Activated CD8-positive, alpha-beta T cell treated with anti-CD3 and anti-CD28 coated beads for 36 hours (primary cell): ENCODE measurements around the gene NUDT6. TPM values are rescaled to one million over a fixed set of nuclear protein-coding genes. Genes with fewer than 3 reads are reported as not detected.

Experiments used
- ATAC-seq: fragments of 200-7000 bp; cut with Tn5 transposase; one replicate; pipeline ENCODE4 v1.10.0; 2021; ENCODE audit warnings: mild to moderate bottlenecking, moderate library complexity
- CTCF ChIA-PET: fragments of 350-600 bp; sonication (Branson Sonifier 250); formaldehyde crosslinking; loops from one replicate; lab custom pipeline; 2021; ENCODE audit warnings: antibody characterized with exemption; lab: Charles Lee
- POLR2A ChIA-PET: fragments of 350-600 bp; sonication (Branson Sonifier 250); formaldehyde crosslinking; loops from one replicate; lab custom pipeline; 2021; ENCODE audit warnings: antibody characterized with exemption; lab: Charles Lee
- DNase-seq: peaks from one replicate; pipeline ENCODE4 v3.0.0-alpha.2; 2020
- H3K27ac Mint-ChIP-seq: one replicate; pipeline ENCODE4 v1.8.0; 2021; ENCODE audit warnings: mild to moderate bottlenecking, mixed read lengths
- H3K27me3 Mint-ChIP-seq: one replicate; pipeline ENCODE4 v1.8.0; 2021; ENCODE audit warnings: mixed read lengths
- H3K36me3 Mint-ChIP-seq: one replicate; pipeline ENCODE4 v1.8.0; 2021; ENCODE audit warnings: low read depth, mixed read lengths
- H3K4me1 Mint-ChIP-seq: one replicate; pipeline ENCODE4 v1.8.0; 2021; ENCODE audit warnings: low read depth, mixed read lengths
- H3K4me3 Mint-ChIP-seq: one replicate; pipeline ENCODE4 v1.8.0; 2021; ENCODE audit warnings: mild to moderate bottlenecking, moderate library complexity, mixed read lengths
- H3K9me3 Mint-ChIP-seq: one replicate; pipeline ENCODE4 v1.8.0; 2021; ENCODE audit warnings: mixed read lengths
- intact Hi-C: fragments of 100-400 bp; cut with micrococcal nuclease; formaldehyde crosslinking; loops from one replicate; pipeline ENCODE4 v1.10.0; 2022
- total RNA-seq, 2 experiments: library from RNA; stranded (reverse); gene quantifications; one replicate each; pipeline ENCODE4 v1.2.3, GENCODE V29; 2021
- TF ChIP-seq, protein P1 (sequence below): fragments of 200-600 bp; IDR thresholded peaks from one replicate; pipeline ENCODE4 v1.8.0; 2022; ENCODE audit warnings: antibody characterized with exemption, mild to moderate bottlenecking

The NUDT6 gene
- total RNA-seq, 2 experiments from 2014 or later: 4.4 to 5.7 TPM

DNA sequence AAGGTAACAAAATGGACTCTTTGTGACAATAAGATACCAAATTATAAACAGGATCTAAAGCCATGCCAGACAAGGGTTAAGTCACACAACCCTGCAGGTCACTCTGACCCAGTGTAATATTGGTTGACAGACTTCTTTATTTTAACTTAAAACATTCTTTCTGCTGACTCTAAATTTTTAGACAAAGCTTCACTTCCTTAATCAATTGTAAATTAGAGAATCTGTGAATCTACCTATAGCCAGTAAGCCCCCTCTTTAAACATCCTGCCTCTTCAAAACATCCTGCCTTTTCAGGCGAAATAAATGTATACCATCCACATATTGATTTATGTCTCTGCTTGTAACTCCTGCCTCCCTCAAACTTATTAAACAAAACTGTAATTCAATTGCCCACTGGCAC is 14.2 kb downstream of the NUDT6 start:
- ChIA-PET CTCF (no interaction called here), POLR2A (no interaction called here)
- intact Hi-C loops: no loop called here
- no peaks in the 10 kb centered on the region for H3K9me3 Mint-ChIP-seq
- H3K4me3 Mint-ChIP-seq: no peak overlapping the region
- TF ChIP-seq, protein P1, sequence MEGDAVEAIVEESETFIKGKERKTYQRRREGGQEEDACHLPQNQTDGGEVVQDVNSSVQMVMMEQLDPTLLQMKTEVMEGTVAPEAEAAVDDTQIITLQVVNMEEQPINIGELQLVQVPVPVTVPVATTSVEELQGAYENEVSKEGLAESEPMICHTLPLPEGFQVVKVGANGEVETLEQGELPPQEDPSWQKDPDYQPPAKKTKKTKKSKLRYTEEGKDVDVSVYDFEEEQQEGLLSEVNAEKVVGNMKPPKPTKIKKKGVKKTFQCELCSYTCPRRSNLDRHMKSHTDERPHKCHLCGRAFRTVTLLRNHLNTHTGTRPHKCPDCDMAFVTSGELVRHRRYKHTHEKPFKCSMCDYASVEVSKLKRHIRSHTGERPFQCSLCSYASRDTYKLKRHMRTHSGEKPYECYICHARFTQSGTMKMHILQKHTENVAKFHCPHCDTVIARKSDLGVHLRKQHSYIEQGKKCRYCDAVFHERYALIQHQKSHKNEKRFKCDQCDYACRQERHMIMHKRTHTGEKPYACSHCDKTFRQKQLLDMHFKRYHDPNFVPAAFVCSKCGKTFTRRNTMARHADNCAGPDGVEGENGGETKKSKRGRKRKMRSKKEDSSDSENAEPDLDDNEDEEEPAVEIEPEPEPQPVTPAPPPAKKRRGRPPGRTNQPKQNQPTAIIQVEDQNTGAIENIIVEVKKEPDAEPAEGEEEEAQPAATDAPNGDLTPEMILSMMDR: no peak
- no peaks in the 10 kb centered on the region for H3K36me3 Mint-ChIP-seq
- H3K4me1 Mint-ChIP-seq: no peaks in the 10 kb centered on the region
- H3K27ac Mint-ChIP-seq: no peak overlapping the region
- no peaks in the 10 kb centered on the region for H3K27me3 Mint-ChIP-seq
- DNase-seq (no peak), ATAC-seq (no peak)

DNA sequence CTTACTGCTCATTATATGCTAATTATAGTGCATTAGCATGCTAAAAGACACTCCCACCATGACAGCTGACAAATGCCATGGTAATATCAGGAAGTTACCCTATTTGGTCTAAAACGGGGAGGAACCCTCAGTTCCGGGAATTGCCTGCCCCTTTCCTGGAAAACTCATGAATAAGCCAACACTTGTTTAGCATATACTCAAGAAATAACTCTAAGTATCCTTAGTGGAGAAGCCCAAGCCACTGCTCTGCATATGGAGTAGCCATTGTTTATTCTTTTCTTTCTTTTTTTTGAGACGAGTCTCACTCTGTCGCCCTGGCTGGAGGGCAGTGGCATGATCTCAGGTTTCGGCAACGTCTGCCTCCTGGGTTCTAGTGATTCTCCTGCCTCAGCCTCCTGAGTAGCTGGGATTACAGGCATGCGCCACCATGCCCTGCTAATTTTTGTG is 15.5 kb downstream of the NUDT6 start:
- no peak overlapping the region for H3K27ac Mint-ChIP-seq
- POLR2A ChIA-PET: no interaction called here
- H3K36me3 Mint-ChIP-seq: no peaks in the 10 kb centered on the region
- no peaks in the 10 kb centered on the region for H3K4me1 Mint-ChIP-seq
- CTCF ChIA-PET: no interaction called here
- ATAC-seq: no peak
- no peaks in the 10 kb centered on the region for H3K9me3 Mint-ChIP-seq
- peak; percentile 8 for DNase-seq
- TF ChIP-seq, protein P1: no peak
- intact Hi-C loops: no loop called here
- H3K4me3 Mint-ChIP-seq: no peak overlapping the region
- H3K27me3 Mint-ChIP-seq: no peaks in the 10 kb centered on the region

DNA sequence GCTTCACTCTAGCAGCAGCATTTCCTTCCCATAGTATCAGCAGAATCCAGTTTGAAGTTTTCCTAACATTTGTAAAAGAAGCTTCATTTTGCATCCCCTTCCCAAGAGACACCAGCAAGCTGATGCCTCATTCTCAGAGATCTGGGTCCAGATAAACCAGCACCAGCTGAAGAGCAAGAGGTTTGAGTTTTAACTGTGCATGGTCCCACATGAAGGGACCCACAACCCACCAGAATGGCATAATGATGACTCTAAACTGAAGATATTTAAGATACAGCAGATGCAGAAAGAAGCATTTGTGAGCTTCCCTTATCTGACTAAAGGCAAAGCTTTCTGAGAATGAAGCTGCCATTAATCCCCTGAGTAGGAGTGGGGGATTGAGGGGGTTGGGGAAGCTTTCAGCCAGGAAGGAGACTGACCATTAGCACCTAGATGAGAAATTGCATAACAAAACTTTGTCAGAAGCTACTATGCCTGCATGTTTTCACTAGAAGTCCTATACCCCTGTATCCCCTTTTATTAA is 18.6 kb downstream of the NUDT6 start:
- Mint-ChIP-seq H3K36me3 (no peaks in the 10 kb centered on the region), H3K4me1 (no peaks in the 10 kb centered on the region), H3K9me3 (no peaks in the 10 kb centered on the region), H3K27ac (no peak overlapping the region), H3K4me3 (no peak overlapping the region), H3K27me3 (no peaks in the 10 kb centered on the region)
- TF ChIP-seq, protein P1: no peak
- no peak for ATAC-seq
- ChIA-PET CTCF (interaction anchor here (0.7 to 1.9 kb wide), 2 partner anchors 10 to 146 kb away, joined by 3 to 9 read pairs; no protein-coding TSS in a partner anchor), POLR2A (no interaction called here)
- intact Hi-C loops: no loop called here
- no peak for DNase-seq

DNA sequence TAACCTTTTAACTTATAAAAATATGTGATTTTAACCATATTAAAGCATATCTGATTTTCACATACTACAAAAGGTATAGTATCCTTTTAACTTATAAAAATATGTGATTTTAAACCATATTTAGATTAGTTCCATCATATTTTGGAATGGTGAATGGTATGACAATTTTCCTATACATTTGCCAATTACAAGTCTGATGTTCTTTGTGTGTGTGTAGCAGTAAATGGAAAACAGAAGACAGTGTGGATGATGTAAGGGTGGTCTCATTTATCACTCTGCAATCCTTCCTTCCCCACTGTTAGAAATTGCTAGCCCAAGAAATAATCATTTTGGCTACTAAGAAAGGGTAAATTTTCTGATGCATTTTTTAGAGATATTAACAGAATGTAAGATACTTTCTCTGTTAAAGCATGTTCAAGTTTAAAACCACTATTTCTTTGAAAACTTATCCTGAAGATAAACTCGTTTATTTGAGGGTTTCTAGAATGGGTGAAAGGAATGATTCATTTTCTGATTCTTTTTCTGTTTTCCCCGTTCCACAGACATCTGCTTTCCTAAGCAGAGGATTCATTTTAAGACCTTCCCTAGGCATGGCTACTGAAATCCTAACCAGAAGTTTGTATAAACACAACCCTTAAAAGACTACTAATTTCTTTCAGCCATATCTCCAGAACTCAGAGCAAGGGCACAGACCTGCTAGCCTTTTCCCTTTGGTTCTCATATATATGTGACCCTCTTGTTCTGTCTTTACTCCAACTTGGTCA is 21.0 kb downstream of the NUDT6 start:
- Mint-ChIP-seq H3K36me3 (no peaks in the 10 kb centered on the region), H3K4me1 (no peaks in the 10 kb centered on the region), H3K27me3 (no peaks in the 10 kb centered on the region), H3K9me3 (no peaks in the 10 kb centered on the region), H3K4me3 (no peak overlapping the region), H3K27ac (no peak overlapping the region)
- TF ChIP-seq, protein P1: no peak
- intact Hi-C loops: no loop called here
- DNase-seq (no peak), ATAC-seq (no peak)
- CTCF ChIA-PET: no interaction called here
- POLR2A ChIA-PET: no interaction called here

DNA sequence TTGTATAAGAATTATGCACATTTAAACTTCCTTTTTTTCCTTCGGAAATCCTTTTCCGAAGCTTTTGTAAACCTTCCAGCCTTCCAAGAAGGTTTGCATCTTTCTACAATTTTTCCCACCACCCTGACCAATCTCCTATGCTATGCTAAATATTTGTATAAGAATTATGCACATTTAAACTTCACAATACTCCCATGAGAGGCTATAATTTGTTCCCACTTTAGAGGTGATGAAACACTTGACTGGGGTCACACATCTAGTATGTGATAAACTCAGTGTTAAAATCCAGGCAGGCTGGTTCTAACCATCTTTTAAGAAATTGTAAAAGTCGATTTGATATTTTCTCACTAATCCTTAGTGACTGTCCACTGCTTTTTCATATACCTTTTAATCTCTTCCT is 22.1 kb downstream of the NUDT6 start:
- TF ChIP-seq, protein P1: no peak
- no peak for ATAC-seq
- Mint-ChIP-seq H3K9me3 (no peaks in the 10 kb centered on the region), H3K4me1 (no peaks in the 10 kb centered on the region), H3K4me3 (no peak overlapping the region), H3K36me3 (no peaks in the 10 kb centered on the region), H3K27me3 (no peaks in the 10 kb centered on the region), H3K27ac (no peak overlapping the region)
- intact Hi-C loops: no loop called here
- ChIA-PET POLR2A (no interaction called here), CTCF (no interaction called here)
- no peak for DNase-seq
